ENCODE results near the gene MRPL41. TPM values are rescaled to one million over a fixed set of nuclear protein-coding genes. Genes with fewer than 3 reads are reported as not detected.
"Not testable (repeated sequence)": the region's sequence is repeated elsewhere in the genome, so short reads cannot be mapped to it uniquely, and the experiment has no call there.

Gene MRPL41
- polyA plus RNA-seq, 4 donors, result 33.7 to 166 (median 109) TPM

- not testable (repeated sequence) for H3K4me3 ChIP-seq (ENCODE audit: low read depth in 1 of 3, low read length in 3 of 3); H3K27ac ChIP-seq (ENCODE audit: low read depth in 1 of 3, low read length in 2 of 3); H3K4me1 ChIP-seq (ENCODE audit: control insufficient read depth in 3 of 3, insufficient read depth in 2 of 3, low read depth in 1 of 3, low read length in 2 of 3); FAIRE-seq; H3K27me3 ChIP-seq (ENCODE audit: control insufficient read depth in 3 of 3, insufficient read depth in 3 of 3, low read length in 3 of 3); H3K36me3 ChIP-seq (ENCODE audit: control insufficient read depth in 3 of 3, insufficient read depth in 2 of 3, low read depth in 1 of 3, low read length in 3 of 3)
- peaks cover 0 to 14% of the 10 kb centered on the region in 2 donors for H3K9me3 ChIP-seq (ENCODE audit: control insufficient read depth in 2 of 2, insufficient read depth in 1 of 2, low read depth in 1 of 2, low read length in 1 of 2)
- 27 to 78% (median 60%) methylated on average over 22 of the region's 22 CpGs for WGBS, 3 donors
- peak; percentile 12 to 68 for DNase-seq
Observed at GRCh38 chr9:137511126-137511525, 40.6 kb upstream of the MRPL41 start.

DNA sequence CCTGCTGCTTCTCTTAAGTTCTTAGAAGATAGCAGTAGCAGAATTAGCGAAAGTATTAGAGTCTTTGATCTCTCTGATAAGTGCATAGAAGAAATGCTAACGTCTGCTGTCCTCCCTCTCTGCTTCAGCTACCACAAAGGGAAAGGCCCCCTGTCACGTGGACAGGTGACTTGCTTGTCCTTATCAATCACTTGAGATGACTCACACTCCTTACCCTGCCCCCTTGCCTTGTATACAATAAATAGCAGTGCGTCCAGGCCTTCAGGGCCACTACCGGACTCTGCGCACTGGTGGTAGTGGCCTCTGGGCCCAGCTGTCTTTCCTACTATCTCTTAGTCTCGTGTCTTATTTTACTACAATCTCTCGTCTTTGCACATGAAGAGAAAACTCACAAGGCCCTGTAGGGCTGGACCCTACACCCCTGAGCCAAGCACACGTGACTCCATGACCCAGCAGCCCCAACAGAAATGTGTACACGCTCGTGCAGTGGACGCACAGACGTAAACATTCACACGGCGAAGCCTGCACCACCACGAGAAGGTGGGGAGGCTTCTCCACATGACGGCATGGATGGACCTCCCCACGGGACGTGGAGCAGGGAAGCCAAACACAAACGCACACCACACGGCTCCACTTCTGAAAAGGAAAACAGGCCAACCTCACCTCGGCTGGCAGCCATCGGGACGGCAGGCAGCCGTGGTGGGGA is 39.8 kb upstream of the MRPL41 start:
- Histone ChIP-seq H3K27ac (ENCODE audit: low read depth in 1 of 3, low read length in 2 of 3) (no peak overlapping the region), H3K4me1 (ENCODE audit: control insufficient read depth in 3 of 3, insufficient read depth in 2 of 3, low read depth in 1 of 3, low read length in 2 of 3) (no peaks in the 10 kb centered on the region), H3K36me3 (ENCODE audit: control insufficient read depth in 3 of 3, insufficient read depth in 2 of 3, low read depth in 1 of 3, low read length in 3 of 3) (peaks cover 0 to 6% (median 0%) of the 10 kb centered on the region in 3 donors), H3K9me3 (ENCODE audit: control insufficient read depth in 2 of 2, insufficient read depth in 1 of 2, low read depth in 1 of 2, low read length in 1 of 2) (peaks cover 0 to 12% of the 10 kb centered on the region in 2 donors), H3K27me3 (ENCODE audit: control insufficient read depth in 3 of 3, insufficient read depth in 3 of 3, low read length in 3 of 3) (no peaks in the 10 kb centered on the region), H3K4me3 (ENCODE audit: low read depth in 1 of 3, low read length in 3 of 3) (no peak overlapping the region)
- FAIRE-seq (no peak), DNase-seq (peak; percentile 62 to 70)
- 49 to 75% (median 62%) methylated on average over 25 of the region's 25 CpGs for WGBS, 3 donors

- FAIRE-seq; H3K36me3 ChIP-seq (ENCODE audit: control insufficient read depth in 3 of 3, insufficient read depth in 2 of 3, low read depth in 1 of 3, low read length in 3 of 3); H3K27me3 ChIP-seq (ENCODE audit: control insufficient read depth in 3 of 3, insufficient read depth in 3 of 3, low read length in 3 of 3); H3K4me1 ChIP-seq (ENCODE audit: control insufficient read depth in 3 of 3, insufficient read depth in 2 of 3, low read depth in 1 of 3, low read length in 2 of 3); DNase-seq; H3K4me3 ChIP-seq (ENCODE audit: low read depth in 1 of 3, low read length in 3 of 3); H3K27ac ChIP-seq (ENCODE audit: low read depth in 1 of 3, low read length in 2 of 3): not testable (repeated sequence)
- H3K9me3 ChIP-seq (ENCODE audit: control insufficient read depth in 2 of 2, insufficient read depth in 1 of 2, low read depth in 1 of 2, low read length in 1 of 2), result peaks cover 0 to 12% of the 10 kb centered on the region in 2 donors
- 79 to 91% (median 84%) methylated on average over 5 of the region's 5 CpGs for WGBS, 3 donors
Observed at GRCh38 chr9:137513136-137513535, 38.5 kb upstream of the MRPL41 start.

DNA sequence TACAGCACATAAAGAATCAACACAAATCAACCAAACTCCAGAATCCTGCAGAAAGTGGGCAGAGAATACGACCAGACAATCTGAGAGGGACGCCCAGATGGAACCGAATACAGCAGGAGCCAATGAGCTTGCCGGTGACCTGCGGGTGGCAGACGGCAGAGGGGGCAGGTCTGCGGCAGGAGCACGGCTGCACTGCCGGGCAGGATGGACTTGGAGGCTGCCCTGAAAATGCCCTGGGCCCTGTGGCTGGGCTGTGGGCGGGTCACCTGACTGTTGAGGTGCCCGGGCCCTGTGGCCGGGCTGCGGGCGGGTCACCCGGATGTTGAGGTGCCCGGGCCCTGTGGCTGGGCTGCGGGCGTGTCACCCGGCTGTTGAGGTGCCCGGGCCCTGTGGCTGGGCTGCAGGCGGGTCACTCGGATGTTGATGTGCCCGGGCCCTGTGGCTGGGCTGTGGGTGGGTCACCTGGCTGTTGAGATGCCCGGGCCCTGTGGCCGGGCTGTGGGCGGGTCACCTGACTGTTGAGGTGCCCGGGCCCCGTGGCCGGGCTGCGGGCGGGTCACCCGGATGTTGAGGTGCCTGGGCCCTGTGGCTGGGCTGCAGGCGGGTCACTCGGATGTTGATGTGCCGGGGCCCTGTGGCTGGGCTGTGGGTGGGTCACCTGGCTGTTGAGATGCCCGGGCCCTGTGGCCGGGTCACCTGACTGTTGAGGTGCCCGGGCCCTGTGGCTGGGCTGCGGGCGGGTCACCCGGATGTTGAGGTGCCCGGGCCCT is 37.7 kb upstream of the MRPL41 start:
- not testable (repeated sequence) for H3K4me3 ChIP-seq (ENCODE audit: low read depth in 1 of 3, low read length in 3 of 3); H3K27me3 ChIP-seq (ENCODE audit: control insufficient read depth in 3 of 3, insufficient read depth in 3 of 3, low read length in 3 of 3); H3K27ac ChIP-seq (ENCODE audit: low read depth in 1 of 3, low read length in 2 of 3); H3K36me3 ChIP-seq (ENCODE audit: control insufficient read depth in 3 of 3, insufficient read depth in 2 of 3, low read depth in 1 of 3, low read length in 3 of 3); H3K9me3 ChIP-seq (ENCODE audit: control insufficient read depth in 2 of 2, insufficient read depth in 1 of 2, low read depth in 1 of 2, low read length in 1 of 2); H3K4me1 ChIP-seq (ENCODE audit: control insufficient read depth in 3 of 3, insufficient read depth in 2 of 3, low read depth in 1 of 3, low read length in 2 of 3); FAIRE-seq; DNase-seq
- WGBS, 3 donors, result 56 to 85% (median 73%) methylated on average over 25 to 42 of the region's 42 CpGs

GRCh38 chr9:137514691-137515337 is 36.9 kb upstream of the MRPL41 start:
- H3K4me3 ChIP-seq (ENCODE audit: low read depth in 1 of 3, low read length in 3 of 3), result no peak overlapping the region
- no peaks in the 10 kb centered on the region for H3K27me3 ChIP-seq (ENCODE audit: control insufficient read depth in 3 of 3, insufficient read depth in 3 of 3, low read length in 3 of 3)
- no peaks in the 10 kb centered on the region for H3K4me1 ChIP-seq (ENCODE audit: control insufficient read depth in 3 of 3, insufficient read depth in 2 of 3, low read depth in 1 of 3, low read length in 2 of 3)
- DNase-seq, result no peak
- H3K36me3 ChIP-seq (ENCODE audit: control insufficient read depth in 3 of 3, insufficient read depth in 2 of 3, low read depth in 1 of 3, low read length in 3 of 3), result peaks cover 0 to 9% (median 0%) of the 10 kb centered on the region in 3 donors
- H3K9me3 ChIP-seq (ENCODE audit: control insufficient read depth in 2 of 2, insufficient read depth in 1 of 2, low read depth in 1 of 2, low read length in 1 of 2), result peaks cover 0 to 6% of the 10 kb centered on the region in 2 donors
- no peak for FAIRE-seq
- H3K27ac ChIP-seq (ENCODE audit: low read depth in 1 of 3, low read length in 2 of 3), result no peak overlapping the region
- 92 to 93% (median 92%) methylated on average over 19 to 29 of the region's 30 CpGs for WGBS, 3 donors

DNA sequence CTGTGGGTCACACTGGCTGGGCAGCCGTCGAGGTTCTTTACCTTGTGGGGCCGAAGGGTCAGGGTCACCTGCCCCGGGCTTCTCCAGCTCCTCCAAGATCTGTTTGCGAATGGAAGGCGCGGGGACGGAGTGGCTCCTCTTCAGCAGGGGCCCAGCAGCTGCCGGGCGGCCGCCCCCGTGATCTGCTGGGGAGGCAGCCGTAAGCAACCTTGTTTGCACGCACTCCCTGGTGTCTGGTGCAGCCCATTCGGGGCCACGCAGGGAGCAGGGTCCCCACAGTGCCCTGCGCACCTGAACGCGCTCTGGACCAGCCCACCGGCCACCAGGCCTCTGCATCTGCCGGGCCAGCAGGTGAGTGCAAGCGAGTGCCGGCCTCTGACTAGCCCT is 36.3 kb upstream of the MRPL41 start:
- Histone ChIP-seq H3K4me1 (ENCODE audit: control insufficient read depth in 3 of 3, insufficient read depth in 2 of 3, low read depth in 1 of 3, low read length in 2 of 3) (no peaks in the 10 kb centered on the region), H3K36me3 (ENCODE audit: control insufficient read depth in 3 of 3, insufficient read depth in 2 of 3, low read depth in 1 of 3, low read length in 3 of 3) (peaks cover 0 to 11% (median 0%) of the 10 kb centered on the region in 3 donors), H3K4me3 (ENCODE audit: low read depth in 1 of 3, low read length in 3 of 3) (no peak overlapping the region), H3K9me3 (ENCODE audit: control insufficient read depth in 2 of 2, insufficient read depth in 1 of 2, low read depth in 1 of 2, low read length in 1 of 2) (peaks cover 0 to 6% of the 10 kb centered on the region in 2 donors), H3K27ac (ENCODE audit: low read depth in 1 of 3, low read length in 2 of 3) (no peak overlapping the region), H3K27me3 (ENCODE audit: control insufficient read depth in 3 of 3, insufficient read depth in 3 of 3, low read length in 3 of 3) (no peaks in the 10 kb centered on the region)
- FAIRE-seq (no peak), DNase-seq (no peak)
- WGBS, 3 donors, result 85 to 89% (median 89%) methylated on average over 20 to 23 of the region's 23 CpGs

DNA sequence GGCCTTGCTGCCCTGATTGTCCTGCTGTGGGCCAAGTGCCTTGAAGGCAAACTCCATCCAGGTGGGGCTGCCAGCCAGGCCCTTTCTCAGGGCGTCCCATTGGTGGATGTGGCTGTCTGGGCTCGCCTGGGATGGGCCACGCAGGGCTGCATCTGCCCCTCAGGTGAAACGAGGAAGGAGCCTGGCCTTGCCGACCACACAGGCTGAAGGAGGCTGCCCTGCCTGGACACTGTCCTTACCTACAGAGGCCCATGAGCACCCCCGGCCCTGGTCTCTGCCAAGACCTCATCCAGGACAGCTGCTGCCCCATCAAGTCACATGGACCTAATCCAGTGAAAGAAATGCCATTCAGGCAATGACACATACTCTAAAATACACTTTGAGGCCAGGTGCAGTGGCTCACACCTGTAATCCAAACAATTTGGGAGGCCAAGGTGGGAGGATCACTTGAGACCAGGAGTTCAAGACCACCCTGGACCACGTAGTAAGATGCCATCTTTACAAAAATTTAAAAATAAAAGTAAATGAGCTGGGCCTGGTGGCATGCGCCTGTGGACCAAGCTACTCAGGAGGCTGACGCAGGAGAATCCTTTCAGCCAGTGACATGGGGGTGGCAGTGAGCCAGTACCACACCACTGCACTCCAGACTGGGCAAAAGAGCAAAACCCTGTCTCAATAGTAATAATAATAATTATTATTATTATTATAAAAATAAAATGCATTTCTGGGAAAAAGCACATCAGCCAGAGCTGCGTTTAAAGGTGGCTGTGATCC is 35.3 kb upstream of the MRPL41 start:
- DNase-seq (no peak), FAIRE-seq (no peak)
- H3K36me3 ChIP-seq (ENCODE audit: control insufficient read depth in 3 of 3, insufficient read depth in 2 of 3, low read depth in 1 of 3, low read length in 3 of 3), result peaks cover 0 to 16% (median 0%) of the 10 kb centered on the region in 3 donors
- no peaks in the 10 kb centered on the region for H3K4me1 ChIP-seq (ENCODE audit: control insufficient read depth in 3 of 3, insufficient read depth in 2 of 3, low read depth in 1 of 3, low read length in 2 of 3)
- no peak overlapping the region for H3K4me3 ChIP-seq (ENCODE audit: low read depth in 1 of 3, low read length in 3 of 3)
- H3K9me3 ChIP-seq (ENCODE audit: control insufficient read depth in 2 of 2, insufficient read depth in 1 of 2, low read depth in 1 of 2, low read length in 1 of 2), result peaks cover 0 to under 1% of the 10 kb centered on the region in 2 donors
- 74 to 84% (median 81%) methylated on average over 10 of the region's 10 CpGs for WGBS, 3 donors
- no peak overlapping the region for H3K27ac ChIP-seq (ENCODE audit: low read depth in 1 of 3, low read length in 2 of 3)
- no peaks in the 10 kb centered on the region for H3K27me3 ChIP-seq (ENCODE audit: control insufficient read depth in 3 of 3, insufficient read depth in 3 of 3, low read length in 3 of 3)
